GM12801 (cell line): ENCODE data around the gene SLC17A5.

Experiments
- TF ChIP-seq, protein P1 (sequence below): IDR thresholded peaks from one replicate; pipeline ENCODE4 v1.5.1; 2011; ENCODE audit warnings: control low read depth; ENCODE audit not compliant: insufficient read length; ENCODE audit errors: extremely low read depth

The SLC17A5 gene

DNA sequence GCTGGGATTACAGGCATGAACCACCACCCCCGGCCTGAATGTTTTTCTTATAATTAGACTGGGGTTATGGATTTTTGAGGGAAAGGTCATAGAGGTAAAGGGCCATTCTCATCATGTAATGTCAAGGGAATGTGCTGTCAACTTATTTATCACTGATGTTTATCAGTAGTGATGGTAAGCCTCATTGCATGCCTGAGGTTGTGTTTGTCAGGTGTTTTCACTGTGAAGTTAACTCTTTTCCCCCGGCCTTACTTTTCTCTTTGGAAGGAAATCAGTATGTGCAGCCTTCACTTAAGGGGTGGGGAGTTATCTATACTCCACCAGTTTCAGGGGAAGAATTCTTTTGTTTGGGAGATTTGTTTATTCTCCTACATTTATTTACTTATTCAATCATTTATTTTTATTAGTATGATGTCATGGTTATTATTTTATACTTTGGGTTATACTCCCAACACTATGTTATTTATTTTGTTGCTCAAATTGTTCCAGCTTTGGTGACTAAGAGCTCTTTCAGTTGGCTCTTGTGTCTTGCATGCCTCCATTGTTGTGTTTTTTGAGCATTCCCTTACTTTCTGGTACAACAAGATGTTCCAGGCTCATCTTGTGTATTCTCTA, 2.8 kb upstream of the SLC17A5 start:
- TF ChIP-seq, protein P1, sequence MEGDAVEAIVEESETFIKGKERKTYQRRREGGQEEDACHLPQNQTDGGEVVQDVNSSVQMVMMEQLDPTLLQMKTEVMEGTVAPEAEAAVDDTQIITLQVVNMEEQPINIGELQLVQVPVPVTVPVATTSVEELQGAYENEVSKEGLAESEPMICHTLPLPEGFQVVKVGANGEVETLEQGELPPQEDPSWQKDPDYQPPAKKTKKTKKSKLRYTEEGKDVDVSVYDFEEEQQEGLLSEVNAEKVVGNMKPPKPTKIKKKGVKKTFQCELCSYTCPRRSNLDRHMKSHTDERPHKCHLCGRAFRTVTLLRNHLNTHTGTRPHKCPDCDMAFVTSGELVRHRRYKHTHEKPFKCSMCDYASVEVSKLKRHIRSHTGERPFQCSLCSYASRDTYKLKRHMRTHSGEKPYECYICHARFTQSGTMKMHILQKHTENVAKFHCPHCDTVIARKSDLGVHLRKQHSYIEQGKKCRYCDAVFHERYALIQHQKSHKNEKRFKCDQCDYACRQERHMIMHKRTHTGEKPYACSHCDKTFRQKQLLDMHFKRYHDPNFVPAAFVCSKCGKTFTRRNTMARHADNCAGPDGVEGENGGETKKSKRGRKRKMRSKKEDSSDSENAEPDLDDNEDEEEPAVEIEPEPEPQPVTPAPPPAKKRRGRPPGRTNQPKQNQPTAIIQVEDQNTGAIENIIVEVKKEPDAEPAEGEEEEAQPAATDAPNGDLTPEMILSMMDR = no peak

- TF ChIP-seq, protein P1 = no peak
These were observed 1.6 kb upstream of the SLC17A5 start for GRCh38 chr6:73655341-73655917.

DNA sequence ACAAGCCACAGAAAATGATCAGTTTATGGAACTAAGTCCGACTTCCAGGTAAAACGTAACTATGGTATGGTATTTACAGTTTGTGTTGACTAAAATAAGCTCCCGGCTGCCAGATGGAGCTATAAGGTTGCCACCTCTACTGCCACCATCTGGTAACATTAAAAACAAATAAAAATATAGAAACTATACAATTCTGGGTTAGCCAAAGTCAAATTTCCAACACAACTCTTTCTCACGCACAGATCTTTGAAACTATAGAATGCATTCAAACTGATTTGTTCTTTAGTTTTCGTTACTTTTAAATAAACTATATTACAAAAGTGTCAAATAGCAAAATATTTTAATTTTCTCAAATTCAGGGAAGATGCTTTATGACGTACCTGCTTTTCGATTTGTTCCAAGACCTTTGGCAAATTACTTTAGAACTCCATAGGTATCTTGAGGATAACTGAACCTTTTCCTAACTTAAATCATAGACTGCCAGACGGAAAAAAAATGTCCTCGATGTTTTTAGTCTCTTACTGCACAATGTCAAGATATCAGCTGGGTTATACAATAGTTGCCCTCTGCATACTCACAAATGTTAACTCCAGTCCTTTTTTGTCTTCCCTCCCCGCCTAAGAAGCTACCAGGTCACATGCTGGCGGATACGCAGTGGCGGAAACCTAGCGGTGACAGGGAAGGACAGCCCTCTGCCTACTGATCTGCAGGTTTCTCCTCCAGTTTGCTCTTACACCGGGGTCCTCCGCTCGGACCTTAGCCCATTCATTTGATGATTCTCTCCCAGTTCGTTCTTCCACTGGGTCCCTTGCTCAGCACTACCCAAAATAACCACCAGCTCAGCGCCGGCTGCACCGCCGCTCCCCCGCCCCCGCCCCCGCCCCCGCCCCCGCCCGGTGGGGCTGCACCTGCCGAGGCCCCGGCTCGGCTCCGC, 888 bp downstream of the SLC17A5 start:
- TF ChIP-seq, protein P1 = no peak

DNA sequence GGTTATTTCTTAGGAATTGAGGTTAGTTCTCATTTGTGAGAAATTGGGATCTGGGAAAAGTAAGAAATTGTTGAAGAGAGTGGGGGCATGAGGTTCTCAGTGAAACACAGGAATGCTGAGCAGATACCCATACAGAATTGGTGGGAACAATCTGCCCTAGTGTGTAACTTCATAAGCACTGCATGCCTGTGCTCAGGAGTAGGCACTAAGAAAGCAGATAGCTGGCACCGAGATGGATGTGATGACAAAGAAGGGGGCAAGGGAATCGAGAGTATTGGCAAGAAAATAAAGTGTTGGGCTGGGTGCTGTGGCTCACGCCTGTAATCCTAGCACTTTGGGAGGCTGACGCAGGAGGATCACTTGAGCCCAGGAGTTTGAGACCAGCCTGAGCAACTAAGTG, 4.0 kb downstream of the SLC17A5 start:
- TF ChIP-seq, protein P1 = no peak

GRCh38 chr6:73648166-73648565, 5.6 kb downstream of the SLC17A5 start:
- TF ChIP-seq, protein P1 = no peak

DNA sequence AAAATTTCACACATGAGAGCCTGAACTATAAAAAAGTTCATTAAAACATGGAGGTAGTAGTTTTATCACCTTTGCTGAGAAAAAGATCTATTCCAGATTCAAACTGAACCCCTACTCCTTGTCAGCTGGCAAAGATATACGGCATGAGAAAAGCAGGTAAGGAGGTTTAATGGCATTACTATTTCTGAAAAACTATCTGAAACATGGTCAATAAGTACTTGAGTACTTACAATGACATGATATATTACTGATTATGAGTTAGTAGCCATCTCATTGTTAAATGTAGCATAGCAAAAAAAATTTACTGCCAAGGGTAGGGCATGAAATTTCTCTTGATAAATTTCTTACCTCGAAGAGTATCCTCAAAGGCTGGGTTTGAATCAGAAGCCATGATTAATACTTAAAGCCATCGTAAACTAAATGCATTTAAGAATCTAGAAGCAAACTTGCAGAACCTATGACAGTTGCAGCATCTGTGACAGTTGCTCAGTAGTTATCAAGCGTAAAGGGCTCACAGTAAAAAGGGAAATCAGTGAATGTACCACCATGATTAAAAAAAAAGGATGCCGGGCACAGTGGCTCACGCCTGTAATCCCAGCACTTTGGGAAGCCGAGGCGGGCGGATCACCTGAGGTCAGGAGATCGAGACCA, 8.7 kb downstream of the SLC17A5 start:
- TF ChIP-seq, protein P1 = no peak

- TF ChIP-seq, protein P1 = no peak
These were observed 9.8 kb downstream of the SLC17A5 start for GRCh38 chr6:73644030-73644429.
